Measurements from ENCODE around the gene LOXL1.

LOXL1 gene

GRCh38 chr15:73899197-73900094, 26.8 kb upstream of the LOXL1 start:
- DNase-seq (ENCODE audit: low spot score), result no peak

- no peak for DNase-seq (ENCODE audit: low spot score)
Observed at GRCh38 chr15:73900095-73900712, 26.1 kb upstream of the LOXL1 start.

- DNase-seq (ENCODE audit: low spot score), result no peak
Observed at GRCh38 chr15:73901126-73901810, 25.0 kb upstream of the LOXL1 start.

GRCh38 chr15:73902121-73903020, 23.9 kb upstream of the LOXL1 start:
- no peak for DNase-seq (ENCODE audit: low spot score)

GRCh38 chr15:73904026-73904815, 22.0 kb upstream of the LOXL1 start:
- no peak for DNase-seq (ENCODE audit: low spot score)

- DNase-seq (ENCODE audit: low spot score), result no peak
Observed at GRCh38 chr15:73905225-73905827, 20.9 kb upstream of the LOXL1 start.

- no peak for DNase-seq (ENCODE audit: low spot score)
Observed at GRCh38 chr15:73906346-73907034, 19.8 kb upstream of the LOXL1 start.

- no peak for DNase-seq (ENCODE audit: low spot score)
Observed at GRCh38 chr15:73907035-73907408, 19.2 kb upstream of the LOXL1 start.

- peak; percentile 89 for DNase-seq (ENCODE audit: low spot score)
Observed at GRCh38 chr15:73908030-73908821, 18.0 kb upstream of the LOXL1 start.

GRCh38 chr15:73908822-73909122, 17.5 kb upstream of the LOXL1 start:
- DNase-seq (ENCODE audit: low spot score), result no peak

GRCh38 chr15:73909651-73910050, 16.6 kb upstream of the LOXL1 start:
- no peak for DNase-seq (ENCODE audit: low spot score)

GRCh38 chr15:73910522-73911303, 15.5 kb upstream of the LOXL1 start:
- no peak for DNase-seq (ENCODE audit: low spot score)

GRCh38 chr15:73912030-73912596, 14.1 kb upstream of the LOXL1 start:
- DNase-seq (ENCODE audit: low spot score), result no peak

GRCh38 chr15:73914145-73914544, 12.1 kb upstream of the LOXL1 start:
- no peak for DNase-seq (ENCODE audit: low spot score)

GRCh38 chr15:73915082-73915481, 11.2 kb upstream of the LOXL1 start:
- DNase-seq (ENCODE audit: low spot score), result no peak

- no peak for DNase-seq (ENCODE audit: low spot score)
Observed at GRCh38 chr15:73918784-73919183, 7.5 kb upstream of the LOXL1 start.

GRCh38 chr15:73919706-73920105, 6.6 kb upstream of the LOXL1 start:
- DNase-seq (ENCODE audit: low spot score), result no peak

GRCh38 chr15:73921254-73921925, 4.9 kb upstream of the LOXL1 start:
- DNase-seq (ENCODE audit: low spot score), result no peak
